ENCODE measurements around the gene SELENOW. TPM values are rescaled to one million over a fixed set of nuclear protein-coding genes. Genes with fewer than 3 reads are reported as not detected.

Gene SELENOW
- total and polyA plus RNA-seq, 4 donors, result 28.2 to 102 (median 67.4) TPM

GRCh38 chr19:47821460-47822020, 43.0 kb downstream of the SELENOW start, which contains the start of gene CRX:
Gene CRX, plus strand, starts transcription at chr19:47821937. Its CDS starts 12,507 bp downstream, at chr19:47834444.
- Histone ChIP-seq H3K36me3 (ENCODE audit: control insufficient read depth in 4 of 4, insufficient read depth in 3 of 4, low read depth in 1 of 4, low read length in 3 of 4) (no peaks in the 10 kb centered on the region), H3K9ac (ENCODE audit: low read depth in 1 of 2, low read length in 2 of 2) (no peak within 1 kb of the TSS), H3K27ac (ENCODE audit: low read depth in 1 of 2, low read length in 2 of 2) (no peak within 1 kb of the TSS), H3K9me3 (ENCODE audit: control insufficient read depth in 4 of 4, low read length in 3 of 4) (peaks cover 0 to 1% (median 0%) of the 10 kb centered on the region in 4 donors), H3K4me1 (ENCODE audit: control insufficient read depth in 4 of 4, insufficient read depth in 4 of 4, low read length in 3 of 4) (no peaks in the 10 kb centered on the region), H3K4me3 (ENCODE audit: low read depth in 1 of 3, low read length in 3 of 3) (no peak within 1 kb of the TSS), H3K27me3 (ENCODE audit: control insufficient read depth in 4 of 4, insufficient read depth in 4 of 4, low read length in 3 of 4) (peaks cover 0 to 4% (median 1%) of the 10 kb centered on the region in 4 donors)
- TF ChIP-seq GABPA (IDR thresholded peaks at IDR 0.05 in 1 of 2, conservative IDR thresholded peaks at IDR 0.05 in 1 of 2), result no peak
- no peak for TF ChIP-seq RAD21 (IDR thresholded peaks at IDR 0.05)
- TF ChIP-seq NR2F2 (IDR thresholded peaks at IDR 0.05), result no peak
- TF ChIP-seq TAF1 (conservative IDR thresholded peaks at IDR 0.05), result no peak
- no peak for TF ChIP-seq RXRA (IDR thresholded peaks at IDR 0.05)
- TF ChIP-seq, protein P1, sequence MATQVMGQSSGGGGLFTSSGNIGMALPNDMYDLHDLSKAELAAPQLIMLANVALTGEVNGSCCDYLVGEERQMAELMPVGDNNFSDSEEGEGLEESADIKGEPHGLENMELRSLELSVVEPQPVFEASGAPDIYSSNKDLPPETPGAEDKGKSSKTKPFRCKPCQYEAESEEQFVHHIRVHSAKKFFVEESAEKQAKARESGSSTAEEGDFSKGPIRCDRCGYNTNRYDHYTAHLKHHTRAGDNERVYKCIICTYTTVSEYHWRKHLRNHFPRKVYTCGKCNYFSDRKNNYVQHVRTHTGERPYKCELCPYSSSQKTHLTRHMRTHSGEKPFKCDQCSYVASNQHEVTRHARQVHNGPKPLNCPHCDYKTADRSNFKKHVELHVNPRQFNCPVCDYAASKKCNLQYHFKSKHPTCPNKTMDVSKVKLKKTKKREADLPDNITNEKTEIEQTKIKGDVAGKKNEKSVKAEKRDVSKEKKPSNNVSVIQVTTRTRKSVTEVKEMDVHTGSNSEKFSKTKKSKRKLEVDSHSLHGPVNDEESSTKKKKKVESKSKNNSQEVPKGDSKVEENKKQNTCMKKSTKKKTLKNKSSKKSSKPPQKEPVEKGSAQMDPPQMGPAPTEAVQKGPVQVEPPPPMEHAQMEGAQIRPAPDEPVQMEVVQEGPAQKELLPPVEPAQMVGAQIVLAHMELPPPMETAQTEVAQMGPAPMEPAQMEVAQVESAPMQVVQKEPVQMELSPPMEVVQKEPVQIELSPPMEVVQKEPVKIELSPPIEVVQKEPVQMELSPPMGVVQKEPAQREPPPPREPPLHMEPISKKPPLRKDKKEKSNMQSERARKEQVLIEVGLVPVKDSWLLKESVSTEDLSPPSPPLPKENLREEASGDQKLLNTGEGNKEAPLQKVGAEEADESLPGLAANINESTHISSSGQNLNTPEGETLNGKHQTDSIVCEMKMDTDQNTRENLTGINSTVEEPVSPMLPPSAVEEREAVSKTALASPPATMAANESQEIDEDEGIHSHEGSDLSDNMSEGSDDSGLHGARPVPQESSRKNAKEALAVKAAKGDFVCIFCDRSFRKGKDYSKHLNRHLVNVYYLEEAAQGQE (IDR thresholded peaks at IDR 0.05), result no peak
- TF ChIP-seq CTCF (IDR thresholded peaks at IDR 0.05; ENCODE audit: low read depth, low read length, missing input control), result no peak
- TF ChIP-seq FOXA2 (IDR thresholded peaks at IDR 0.05), result no peak
- no peak for TF ChIP-seq EGR1 (IDR thresholded peaks at IDR 0.05; ENCODE audit: low read depth in 2 of 2)
- no peak for TF ChIP-seq ATF3 (IDR thresholded peaks at IDR 0.05)
- TF ChIP-seq YY1 (IDR thresholded peaks at IDR 0.05), result no peak
- no peak for TF ChIP-seq HNF4G (IDR thresholded peaks at IDR 0.05)
- no peak for TF ChIP-seq SP1 (IDR thresholded peaks at IDR 0.05)
- TF ChIP-seq, protein P2, sequence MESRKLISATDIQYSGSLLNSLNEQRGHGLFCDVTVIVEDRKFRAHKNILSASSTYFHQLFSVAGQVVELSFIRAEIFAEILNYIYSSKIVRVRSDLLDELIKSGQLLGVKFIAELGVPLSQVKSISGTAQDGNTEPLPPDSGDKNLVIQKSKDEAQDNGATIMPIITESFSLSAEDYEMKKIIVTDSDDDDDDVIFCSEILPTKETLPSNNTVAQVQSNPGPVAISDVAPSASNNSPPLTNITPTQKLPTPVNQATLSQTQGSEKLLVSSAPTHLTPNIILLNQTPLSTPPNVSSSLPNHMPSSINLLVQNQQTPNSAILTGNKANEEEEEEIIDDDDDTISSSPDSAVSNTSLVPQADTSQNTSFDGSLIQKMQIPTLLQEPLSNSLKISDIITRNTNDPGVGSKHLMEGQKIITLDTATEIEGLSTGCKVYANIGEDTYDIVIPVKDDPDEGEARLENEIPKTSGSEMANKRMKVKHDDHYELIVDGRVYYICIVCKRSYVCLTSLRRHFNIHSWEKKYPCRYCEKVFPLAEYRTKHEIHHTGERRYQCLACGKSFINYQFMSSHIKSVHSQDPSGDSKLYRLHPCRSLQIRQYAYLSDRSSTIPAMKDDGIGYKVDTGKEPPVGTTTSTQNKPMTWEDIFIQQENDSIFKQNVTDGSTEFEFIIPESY (IDR thresholded peaks at IDR 0.05), result no peak
- TF ChIP-seq, protein P3, sequence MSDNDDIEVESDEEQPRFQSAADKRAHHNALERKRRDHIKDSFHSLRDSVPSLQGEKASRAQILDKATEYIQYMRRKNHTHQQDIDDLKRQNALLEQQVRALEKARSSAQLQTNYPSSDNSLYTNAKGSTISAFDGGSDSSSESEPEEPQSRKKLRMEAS (IDR thresholded peaks at IDR 0.05), result no peak
- no peak for DNase-seq (ENCODE audit: low spot score)
- 39% methylated on average over 15 of the region's 15 CpGs for WGBS
